ENCODE data around the gene CEACAM6.

The CEACAM6 gene

DNA sequence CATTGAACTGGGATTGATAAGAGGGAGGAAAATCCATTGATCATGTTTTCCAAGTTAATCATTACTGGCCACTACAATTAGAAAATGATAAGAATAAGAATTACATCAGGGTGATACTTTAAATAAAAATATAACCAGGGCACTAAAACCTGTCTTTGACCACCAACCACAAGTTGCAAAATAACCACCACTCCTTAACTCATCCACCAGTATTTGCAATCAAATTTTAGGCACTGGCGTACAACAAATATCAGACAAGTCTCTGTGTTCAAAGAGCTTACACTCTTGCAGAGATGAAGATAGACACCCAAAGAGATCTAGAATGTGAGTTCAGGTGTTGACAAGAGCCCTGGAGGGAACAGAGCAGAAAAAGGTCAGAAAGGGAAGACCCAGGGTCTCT, 41.6 kb downstream of the CEACAM6 start:
- no peak for DNase-seq (ENCODE audit: low read depth)

- no peak for DNase-seq (ENCODE audit: low read depth)
These were observed 44.2 kb downstream of the CEACAM6 start for GRCh38 chr19:41799444-41800000.

DNA sequence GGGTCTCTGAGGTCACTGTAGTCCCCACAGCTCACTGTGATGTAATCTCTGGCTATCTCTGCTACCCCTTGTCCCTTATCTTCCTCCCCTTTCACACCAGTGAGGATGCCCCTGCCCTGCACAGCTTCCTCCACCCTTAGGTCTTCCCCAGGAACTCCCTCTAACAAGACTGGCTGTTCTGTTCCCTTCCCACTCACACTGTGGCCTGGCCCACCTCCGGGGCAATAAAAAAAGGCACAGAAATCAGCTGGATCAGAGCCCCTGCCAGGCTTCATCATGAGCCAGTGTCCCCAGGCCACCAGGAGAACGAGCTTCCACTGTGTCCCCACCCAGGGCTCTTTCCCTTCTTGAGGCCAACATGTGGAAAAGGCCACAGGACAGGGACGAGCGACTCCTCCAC, 45.7 kb downstream of the CEACAM6 start:
- DNase-seq (ENCODE audit: low read depth), result no peak

DNA sequence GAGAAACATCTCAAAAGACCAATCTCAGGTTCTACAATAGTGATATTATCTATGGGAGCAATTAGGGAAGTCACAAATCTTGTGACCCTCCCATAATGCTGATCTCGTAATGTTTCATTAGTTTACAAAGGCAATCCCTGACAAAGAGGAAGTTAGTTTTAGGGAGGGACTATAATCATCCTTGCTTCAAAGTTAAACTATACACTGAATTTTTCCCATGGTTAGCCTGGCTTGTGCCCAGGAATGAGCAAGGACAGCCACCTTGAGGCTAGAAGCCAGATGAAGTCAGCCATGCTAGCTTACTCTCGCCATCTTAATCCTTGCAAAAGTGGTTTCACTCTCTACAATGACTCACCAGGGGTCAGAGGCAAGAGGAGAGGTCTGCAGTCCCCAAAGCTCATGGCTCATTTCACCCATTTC, 46.5 kb downstream of the CEACAM6 start:
- DNase-seq (ENCODE audit: low read depth), result no peak

- DNase-seq (ENCODE audit: low read depth), result no peak
These were observed 47.4 kb downstream of the CEACAM6 start for GRCh38 chr19:41802770-41803169.

DNA sequence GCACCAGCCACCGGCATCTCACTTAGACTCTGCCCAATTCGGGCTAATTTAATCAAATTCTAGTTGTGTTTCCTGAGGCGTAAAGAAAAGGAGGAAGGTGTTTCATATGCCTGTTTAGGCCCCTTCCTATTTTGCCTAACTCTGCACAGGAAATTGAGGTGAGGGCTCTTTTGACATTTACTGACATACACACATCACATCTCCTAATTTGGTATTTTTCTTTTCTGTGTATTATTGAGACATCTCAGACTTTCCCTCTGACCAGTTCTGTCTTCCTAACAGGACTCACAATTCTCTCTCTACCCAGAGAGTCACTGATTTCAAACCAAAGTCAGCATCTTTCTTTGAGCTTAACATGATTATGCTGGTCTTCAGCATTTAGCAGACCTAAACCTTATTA, 49.0 kb downstream of the CEACAM6 start:
- DNase-seq (ENCODE audit: low read depth), result no peak

DNA sequence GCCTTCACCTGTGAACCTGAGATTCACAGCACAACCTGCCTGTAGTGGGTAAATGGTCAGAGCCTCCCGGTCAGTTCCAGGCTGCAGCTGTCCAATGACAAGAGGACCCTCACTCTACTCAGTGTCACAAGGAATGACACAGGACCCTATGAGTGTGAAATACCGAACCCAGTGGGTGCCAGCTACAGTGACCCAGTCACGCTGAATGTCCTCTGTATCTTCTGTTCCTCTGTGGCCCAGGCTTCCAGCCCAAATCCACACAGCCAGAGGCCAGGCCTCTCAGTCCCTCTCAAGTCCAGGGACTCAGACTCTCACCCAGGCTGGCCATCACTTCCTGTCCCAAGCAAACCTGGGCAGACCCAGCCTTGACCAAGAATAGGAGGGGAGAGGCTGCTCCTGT, 51.8 kb downstream of the CEACAM6 start:
- no peak for DNase-seq (ENCODE audit: low read depth)

DNA sequence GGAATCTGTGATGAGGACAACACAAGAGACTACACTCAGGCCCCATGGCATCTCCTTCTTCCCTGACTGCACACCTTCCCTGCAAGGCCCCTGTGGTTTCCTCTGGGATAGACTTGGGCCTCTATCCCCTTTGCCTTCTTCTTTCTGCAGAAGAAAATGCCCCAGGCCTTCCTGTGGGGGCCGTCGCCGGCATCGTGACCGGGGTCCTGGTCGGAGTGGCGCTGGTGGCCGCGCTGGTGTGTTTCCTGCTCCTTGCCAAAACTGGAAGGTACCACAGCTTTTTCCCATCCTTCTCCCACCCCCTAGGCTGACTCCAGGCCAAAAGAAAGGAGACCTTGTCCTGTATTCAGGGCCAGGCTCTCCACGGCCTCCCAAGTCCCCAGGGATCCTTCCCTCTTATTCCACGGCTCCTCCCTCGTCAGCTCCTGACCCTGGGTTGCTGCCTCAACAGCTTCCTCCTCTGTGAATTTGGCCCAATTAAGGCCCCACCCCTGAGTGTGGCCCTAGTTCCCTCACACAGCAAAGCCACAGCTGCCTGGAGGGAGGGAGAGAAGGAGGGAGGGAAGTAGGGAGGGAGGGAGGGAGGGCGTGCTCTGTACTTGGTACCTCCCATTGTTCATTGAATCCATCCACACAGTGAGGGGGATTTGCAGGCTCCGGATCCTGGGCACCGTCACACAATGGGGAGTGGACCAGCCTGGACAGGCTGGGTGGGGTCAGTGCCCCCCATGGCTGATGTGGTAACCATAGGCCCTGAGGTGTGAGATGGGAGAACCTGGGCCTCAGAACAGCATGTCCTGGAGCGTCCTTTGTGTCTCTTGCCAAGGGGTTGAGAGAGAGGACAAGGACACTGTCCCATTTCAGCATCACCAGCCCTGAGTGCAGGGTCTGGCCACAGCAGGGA, 53.6 kb downstream of the CEACAM6 start:
- DNase-seq (ENCODE audit: low read depth), result no peak

GRCh38 chr19:41810301-41810700, 55.0 kb downstream of the CEACAM6 start:
- no peak for DNase-seq (ENCODE audit: low read depth)

GRCh38 chr19:41811036-41811435, 55.7 kb downstream of the CEACAM6 start:
- DNase-seq (ENCODE audit: low read depth), result no peak

- DNase-seq (ENCODE audit: low read depth), result no peak
These were observed 56.7 kb downstream of the CEACAM6 start for GRCh38 chr19:41811981-41812380.

DNA sequence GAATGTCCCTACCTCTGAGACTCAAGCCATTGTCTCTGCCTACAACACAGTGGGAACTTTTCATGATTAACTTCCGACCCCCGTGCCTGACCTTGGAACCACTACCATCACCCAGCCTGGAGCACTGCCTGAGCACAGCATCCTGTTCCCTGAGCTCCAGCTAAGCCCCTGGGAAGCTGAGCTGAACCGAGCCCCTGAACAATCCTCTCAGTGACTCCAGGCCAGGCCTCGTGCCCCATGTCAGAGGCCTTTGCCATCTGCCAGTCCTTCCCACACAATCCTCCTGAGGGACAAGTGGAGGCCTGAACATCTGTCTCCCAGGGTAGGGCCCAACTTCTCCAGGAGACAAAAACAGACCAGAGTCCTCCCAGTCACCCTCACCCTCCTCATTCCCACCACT, 58.6 kb downstream of the CEACAM6 start:
- DNase-seq (ENCODE audit: low read depth), result no peak

- DNase-seq (ENCODE audit: low read depth), result no peak
These were observed 60.0 kb downstream of the CEACAM6 start for GRCh38 chr19:41815301-41815700.

- no peak for DNase-seq (ENCODE audit: low read depth)
These were observed 61.4 kb downstream of the CEACAM6 start for GRCh38 chr19:41816761-41817160.

- DNase-seq (ENCODE audit: low read depth), result peak; percentile 9
These were observed 65.8 kb downstream of the CEACAM6 start for GRCh38 chr19:41821003-41821735.

Data from activated T-helper 1 cell treated with Interleukin-2 at 50 U/mL for 16 hours (primary cell).